ENCODE data around the gene TMEM269. TPM values are rescaled to one million over a fixed set of nuclear protein-coding genes. Genes with fewer than 3 reads are reported as not detected.
A peak's percentile ranks its signal among the peaks of the same experiment; 100 is the strongest.
"Not testable (repeated sequence)": the region's sequence is repeated elsewhere in the genome, so short reads cannot be mapped to it uniquely, and the experiment has no call there.

TMEM269 gene
- total RNA-seq, 1 donor from 2014 or later, result not detected

DNA sequence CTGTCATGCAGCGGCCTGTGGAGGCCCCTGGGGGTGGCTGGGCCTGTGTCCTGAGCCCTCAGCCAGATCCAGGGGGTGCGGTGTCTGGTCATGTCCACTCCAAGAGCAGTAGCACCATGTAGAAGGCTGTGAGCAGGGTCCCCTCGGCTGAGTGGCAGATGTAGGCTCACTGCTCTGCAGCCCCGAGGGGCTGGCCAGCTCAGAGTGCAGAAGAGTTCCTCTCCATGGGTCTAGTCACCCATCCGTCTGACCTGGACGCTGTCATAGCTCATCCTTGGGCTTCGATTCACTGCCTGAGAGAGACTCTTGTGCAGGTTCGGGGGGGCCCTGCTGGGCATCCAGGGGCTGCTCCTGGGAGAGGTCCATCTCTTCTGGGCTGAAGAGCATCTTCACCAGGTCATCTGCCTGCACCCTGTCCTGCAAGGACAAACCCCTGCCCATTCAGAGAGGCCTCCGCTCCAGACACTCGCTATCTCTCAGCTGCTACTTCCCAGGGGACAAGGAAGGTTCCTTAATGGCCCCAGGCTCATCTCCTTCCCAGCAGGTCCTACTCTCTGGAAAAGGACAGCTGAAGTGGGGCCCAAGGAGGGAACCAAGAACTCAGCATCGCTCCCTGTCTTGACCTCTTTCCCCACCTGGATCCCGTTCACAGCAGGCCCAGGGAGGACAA is 38.2 kb upstream of the TMEM269 start:
- DNase-seq (no peak), ATAC-seq (no peak)
- intact Hi-C loops (cut with micrococcal nuclease), result loop anchor here (10.0 kb wide), 1 partner anchor 172 kb away; no protein-coding TSS in a partner anchor

DNA sequence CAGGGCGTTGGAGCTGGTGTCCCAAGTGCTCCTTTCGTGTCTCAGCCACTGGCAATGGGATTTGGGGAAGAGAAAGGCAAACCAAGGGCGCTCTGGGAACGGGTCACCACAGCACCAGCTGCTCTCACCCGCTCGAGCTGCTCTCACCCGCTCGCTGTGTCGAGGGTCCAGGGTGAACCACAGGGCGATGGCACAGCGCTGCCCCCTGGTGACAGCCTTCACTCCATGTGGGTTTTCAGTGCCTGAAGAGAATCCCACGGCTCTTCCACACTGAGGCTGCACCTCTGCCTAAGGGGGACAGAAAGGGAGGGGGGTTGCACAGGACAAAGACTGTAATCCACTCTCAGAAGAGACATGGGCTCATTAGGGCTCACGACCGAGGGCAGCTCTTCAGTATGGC is 37.7 kb upstream of the TMEM269 start:
- peak; percentile 74 for DNase-seq
- intact Hi-C loops (cut with micrococcal nuclease), result loop anchor here (10.0 kb wide), 1 partner anchor 172 kb away; no protein-coding TSS in a partner anchor
- peak; percentile 75 for ATAC-seq

DNA sequence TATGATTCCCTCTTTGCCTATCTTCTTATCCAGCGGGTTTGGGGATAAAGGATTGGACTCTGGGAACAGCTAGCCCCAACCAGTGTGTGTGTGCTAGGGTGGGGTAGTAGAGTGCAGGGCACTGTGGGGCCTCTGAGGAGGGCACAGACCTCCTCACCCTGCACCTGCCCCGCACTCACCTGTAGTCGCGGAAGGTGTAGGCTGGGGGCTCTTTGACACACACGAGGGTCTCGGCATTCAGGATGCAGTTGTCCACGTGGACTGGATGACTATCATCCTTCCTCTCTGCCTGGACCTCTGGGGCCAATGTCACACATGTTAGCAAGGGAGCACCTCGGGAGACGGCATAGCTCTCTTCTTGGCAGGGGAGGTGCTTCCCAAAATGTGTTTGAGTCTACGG is 36.8 kb upstream of the TMEM269 start:
- ATAC-seq (no peak), DNase-seq (no peak)
- intact Hi-C loops (cut with micrococcal nuclease), result loop anchor here (10.0 kb wide), 1 partner anchor 173 kb away; no protein-coding TSS in a partner anchor

DNA sequence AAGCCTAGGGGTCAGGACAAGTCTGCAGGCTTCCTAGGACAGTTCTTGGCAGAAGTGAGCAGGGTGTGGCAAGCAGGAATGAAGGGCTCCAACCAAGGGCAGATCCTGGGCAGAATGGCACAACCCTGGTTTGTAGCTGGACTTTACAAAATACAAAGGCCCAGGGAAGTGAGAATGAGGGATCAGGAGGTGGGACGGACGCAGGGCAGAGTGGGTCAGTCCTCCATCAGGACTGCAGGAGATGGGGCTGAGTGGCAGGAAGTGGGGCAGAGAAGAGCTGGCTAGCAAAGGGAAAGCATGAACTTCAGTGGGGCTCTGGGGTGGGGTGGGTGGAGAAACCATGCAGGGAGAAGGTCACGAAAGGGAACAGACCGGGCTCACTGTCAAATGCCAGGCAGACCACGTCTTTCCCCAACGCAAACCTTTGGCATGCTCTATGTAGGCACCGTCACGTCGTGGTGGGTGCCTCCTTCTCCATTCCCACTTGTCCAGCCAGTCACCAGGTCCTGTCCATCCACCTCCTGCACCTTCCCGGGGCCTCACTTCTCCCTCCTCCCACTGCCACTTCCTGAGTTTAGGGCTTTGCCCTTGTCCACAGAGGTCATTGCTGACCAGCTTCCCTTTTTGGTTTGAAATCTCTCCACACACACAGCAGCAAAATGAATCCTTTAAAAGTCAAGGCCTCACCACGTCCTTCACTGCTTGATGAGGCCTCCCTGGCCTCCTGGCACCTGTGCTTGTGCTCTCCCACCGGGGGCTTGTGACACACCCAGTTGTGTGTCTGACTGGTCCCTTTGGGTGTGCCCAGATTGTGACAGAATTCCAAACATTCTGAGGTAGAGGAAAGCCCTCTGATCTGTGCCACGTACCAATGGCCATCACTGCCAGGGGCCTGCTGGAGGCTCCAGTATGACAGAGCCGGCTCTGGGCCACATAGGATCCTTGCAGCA is 36.1 kb upstream of the TMEM269 start:
- ATAC-seq, result no peak
- intact Hi-C loops (cut with micrococcal nuclease), result loop anchor here (10.0 kb wide), 1 partner anchor 174 kb away; no protein-coding TSS in a partner anchor
- no peak for DNase-seq

DNA sequence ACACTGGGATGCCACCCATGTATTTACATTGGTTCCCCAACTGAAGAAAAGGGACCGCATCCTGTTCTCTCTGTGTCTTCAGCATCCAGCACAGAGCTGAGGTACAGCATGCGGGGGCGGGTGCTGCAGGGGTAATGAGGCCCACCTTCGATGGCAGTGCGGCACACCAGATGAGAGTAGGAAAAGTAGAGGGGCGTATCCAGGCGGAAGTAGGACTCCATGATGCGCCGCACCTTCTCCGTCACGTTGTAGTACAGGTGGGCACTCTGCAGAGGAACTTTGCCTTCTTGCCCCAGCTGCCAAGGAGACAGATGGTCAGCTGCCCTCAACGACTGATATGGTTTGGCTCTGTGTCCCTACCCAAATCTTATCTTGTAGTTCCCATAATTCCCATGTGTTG is 34.8 kb upstream of the TMEM269 start:
- intact Hi-C loops (cut with micrococcal nuclease), result no loop called here
- ATAC-seq (no peak), DNase-seq (no peak)

DNA sequence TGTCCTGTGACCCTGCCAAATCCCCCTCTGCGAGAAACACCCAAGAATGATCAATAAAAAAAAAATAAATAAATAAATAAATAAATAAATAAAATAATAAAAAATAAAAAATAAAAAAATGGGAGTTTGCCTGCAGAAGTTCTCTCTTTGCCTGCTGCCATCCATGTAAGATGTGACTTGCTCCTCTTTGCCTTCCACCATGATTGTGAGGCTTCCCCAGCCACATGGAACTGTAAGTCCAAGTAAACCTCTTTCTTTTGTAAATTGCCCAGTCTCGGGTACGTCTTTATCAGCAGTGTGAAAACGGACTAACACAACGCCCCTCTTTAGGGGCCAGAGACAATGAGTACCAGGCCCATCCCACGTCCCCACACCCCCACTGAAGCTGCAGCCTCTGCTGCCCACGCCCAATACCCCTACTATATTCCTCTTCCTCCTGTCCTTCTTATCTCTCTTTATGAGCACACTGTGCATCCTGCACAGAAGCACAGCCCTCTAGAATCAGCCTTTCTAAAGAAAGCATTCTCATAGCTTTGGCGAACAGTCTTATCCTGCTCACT is 33.2 kb upstream of the TMEM269 start:
- intact Hi-C loops (cut with micrococcal nuclease); DNase-seq; ATAC-seq: not testable (repeated sequence)

DNA sequence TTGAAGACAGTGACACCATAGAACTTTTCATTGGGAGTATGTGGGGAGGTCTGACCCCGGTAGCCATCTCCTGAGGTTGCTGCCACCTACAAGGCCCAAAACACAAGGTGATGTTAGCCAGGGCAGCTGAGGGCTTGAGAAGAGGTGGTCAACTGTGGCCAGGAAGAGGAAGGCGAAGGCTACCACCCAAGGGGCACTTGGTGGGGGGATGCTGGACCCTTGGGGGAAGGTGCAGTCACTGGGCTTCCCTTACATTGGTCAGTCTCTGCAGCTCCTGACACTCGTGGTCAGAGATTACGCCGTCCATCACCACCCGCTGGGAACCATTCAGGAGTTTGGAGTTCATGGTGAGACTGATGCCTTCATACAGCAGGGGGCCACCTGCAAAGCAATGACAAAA is 32.5 kb upstream of the TMEM269 start:
- ATAC-seq (no peak), DNase-seq (no peak)
- intact Hi-C loops (cut with micrococcal nuclease), result no loop called here

DNA sequence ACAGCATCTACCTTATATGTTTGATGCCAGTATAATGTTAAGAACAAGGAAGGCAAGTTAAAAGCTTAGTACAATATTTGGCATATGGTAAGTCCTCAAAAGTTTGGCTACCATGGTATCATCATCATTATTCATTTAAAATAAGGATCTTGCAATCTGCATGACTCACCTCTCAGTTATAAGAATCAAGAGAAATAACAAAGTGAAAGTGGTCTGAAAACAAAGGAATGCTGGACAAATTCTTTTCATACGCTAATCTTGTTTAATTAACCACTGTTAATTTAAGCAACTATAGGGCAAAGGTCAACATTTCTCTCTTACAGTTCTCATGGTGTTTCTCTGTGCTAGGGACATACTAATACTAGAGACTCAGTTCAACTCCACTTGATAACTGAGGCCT is 31.7 kb upstream of the TMEM269 start:
- no peak for DNase-seq
- intact Hi-C loops (cut with micrococcal nuclease), result no loop called here
- no peak for ATAC-seq

DNA sequence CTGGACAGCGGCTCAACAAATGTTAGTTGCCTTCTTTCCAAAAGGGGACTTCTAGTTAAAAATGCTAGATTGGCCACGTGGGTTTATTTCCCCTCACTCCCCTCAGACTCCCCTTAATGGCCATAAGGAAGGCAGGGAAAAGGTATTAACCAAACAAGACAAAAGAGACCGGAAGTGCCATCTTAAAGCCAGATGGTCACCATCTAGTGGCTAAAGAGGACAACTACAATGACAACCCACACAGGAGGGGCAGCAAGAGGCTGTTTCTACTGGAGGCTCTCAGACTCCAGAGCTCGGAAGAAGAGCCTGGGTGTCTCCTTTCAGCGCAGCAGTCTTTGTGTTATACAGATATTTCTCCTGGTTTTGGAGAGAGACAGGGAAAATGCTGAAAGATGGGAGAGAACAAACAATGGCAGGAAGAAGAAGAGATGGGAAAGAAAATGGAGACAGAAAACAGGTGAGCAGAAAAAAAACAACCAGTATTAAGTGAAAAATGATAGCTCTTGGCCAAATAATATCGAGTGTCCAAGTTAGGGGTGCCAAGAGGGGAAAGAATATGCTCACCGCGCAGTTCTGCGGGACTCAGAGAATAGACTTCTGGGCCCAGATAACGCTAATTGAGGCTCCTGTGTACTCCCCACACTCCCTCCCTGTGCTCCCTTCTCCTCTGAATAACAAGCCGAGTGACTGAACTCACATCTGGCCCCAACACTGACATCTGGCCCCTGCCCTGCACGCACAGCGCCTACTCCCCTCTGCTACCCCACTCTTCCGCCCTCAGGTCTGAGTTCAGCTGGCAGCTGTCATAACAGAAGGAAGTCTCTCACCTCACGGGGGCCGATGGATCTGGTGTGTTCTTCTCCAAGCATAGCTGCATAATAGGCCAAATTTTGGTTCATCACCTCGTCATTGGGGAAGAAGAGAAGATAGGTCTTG is 27.6 kb upstream of the TMEM269 start:
- intact Hi-C loops (cut with micrococcal nuclease), result no loop called here
- no peak for DNase-seq
- peak; percentile 60 for ATAC-seq

DNA sequence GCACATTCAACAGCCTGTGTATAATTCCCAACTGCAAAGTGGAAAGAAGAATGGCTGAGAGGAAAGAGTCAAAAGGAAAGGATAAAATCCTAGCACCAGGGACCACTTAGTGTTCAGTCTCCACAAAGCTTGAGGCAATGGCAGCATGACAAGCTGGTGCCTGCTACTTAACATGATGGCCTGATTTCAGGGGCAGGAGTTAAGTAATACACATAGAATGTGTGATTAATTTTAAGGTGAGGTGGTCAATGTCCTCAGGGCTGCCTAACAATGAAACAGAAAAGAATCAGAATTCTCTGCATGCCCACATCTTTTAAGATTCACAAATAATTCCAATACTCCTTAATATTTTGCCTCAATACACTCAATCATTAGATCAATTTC is 26.9 kb upstream of the TMEM269 start:
- DNase-seq (no peak), ATAC-seq (no peak)
- intact Hi-C loops (cut with micrococcal nuclease), result no loop called here

DNA sequence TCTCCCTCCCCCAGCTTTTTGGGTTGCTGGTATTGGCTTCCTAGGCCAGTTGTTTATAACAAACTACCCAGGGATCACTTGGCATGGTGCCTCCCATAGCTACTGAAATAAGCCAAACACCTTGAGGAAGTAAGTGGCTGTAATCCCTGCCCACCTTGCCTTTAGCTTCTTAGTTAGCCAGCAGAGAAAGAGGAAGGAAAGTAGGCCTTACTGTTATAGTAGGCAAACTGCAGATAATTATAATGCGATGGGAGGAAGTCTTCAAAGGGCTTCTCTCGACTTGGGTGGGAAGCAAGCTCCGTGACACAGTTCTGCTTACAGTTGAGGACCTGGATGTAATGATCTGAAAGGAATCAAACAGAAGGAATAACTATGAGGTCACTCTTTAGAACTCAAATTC is 26.1 kb upstream of the TMEM269 start:
- ATAC-seq, result no peak

DNA sequence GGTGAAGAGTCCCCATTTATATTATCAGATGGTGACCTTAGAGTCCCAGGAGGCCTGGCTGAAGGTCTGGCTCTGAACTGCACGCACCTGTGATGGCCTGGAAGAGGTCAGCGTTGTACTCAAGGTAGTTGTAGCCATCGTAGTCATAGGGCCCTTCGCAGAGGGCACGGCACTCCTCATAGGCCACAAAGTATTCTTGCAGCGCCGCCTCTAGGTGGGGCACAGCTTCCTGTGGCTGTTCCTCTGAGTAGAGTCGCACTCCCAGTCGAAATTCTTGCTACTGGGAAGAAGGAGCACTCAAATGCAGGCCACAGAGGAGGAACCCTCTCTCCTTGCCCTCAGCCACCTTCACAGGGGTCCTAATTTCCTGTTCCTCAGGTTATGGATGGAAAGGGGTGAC is 25.7 kb upstream of the TMEM269 start:
- intact Hi-C loops (cut with micrococcal nuclease), result no loop called here
- ATAC-seq (no peak), DNase-seq (no peak)

More for the DNA sequence above, 26.1 kb upstream of the TMEM269 start:
- intact Hi-C loops (cut with micrococcal nuclease), result no loop called here
- no peak for DNase-seq

DNA sequence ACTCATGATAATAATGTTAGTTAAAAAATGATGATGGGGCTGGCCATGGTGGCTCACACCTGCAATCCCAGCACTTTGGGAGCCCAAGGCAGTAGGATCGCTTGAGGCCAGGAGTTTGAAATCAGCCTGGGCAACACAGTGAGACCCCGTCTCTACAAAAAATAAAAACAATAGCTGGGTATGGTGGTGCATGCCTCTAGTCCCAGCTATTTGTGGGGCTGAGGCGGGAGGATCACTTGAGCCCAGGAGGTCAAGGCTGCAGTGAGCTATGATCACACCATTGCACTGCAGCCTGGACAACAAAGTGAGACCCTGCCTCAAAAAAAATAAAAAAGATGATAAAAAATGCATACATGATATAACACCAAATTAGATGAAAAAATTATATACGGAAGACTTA is 23.2 kb upstream of the TMEM269 start:
- DNase-seq (no peak), ATAC-seq (no peak)
- intact Hi-C loops (cut with micrococcal nuclease), result no loop called here

DNA sequence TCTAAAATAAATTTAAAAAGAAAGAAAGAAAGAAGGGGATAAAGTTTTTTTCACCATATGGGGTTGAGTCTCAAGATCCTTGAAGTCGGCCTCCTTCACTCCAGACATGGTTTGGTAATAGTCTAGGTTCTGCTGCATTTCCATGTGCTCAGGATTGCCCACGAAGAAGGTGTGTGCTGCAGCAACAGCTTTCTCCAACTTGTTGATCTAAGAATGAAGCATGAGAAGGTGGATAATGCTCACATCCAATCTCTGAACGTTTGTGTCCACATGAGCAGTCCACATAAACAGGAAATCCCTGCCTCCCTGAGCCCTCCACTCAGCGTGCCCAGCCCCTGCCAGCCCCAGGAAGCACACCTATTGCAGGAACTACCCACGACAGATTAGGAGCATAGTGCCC is 22.5 kb upstream of the TMEM269 start:
- intact Hi-C loops (cut with micrococcal nuclease), result no loop called here
- ATAC-seq (no peak), DNase-seq (no peak)

DNA sequence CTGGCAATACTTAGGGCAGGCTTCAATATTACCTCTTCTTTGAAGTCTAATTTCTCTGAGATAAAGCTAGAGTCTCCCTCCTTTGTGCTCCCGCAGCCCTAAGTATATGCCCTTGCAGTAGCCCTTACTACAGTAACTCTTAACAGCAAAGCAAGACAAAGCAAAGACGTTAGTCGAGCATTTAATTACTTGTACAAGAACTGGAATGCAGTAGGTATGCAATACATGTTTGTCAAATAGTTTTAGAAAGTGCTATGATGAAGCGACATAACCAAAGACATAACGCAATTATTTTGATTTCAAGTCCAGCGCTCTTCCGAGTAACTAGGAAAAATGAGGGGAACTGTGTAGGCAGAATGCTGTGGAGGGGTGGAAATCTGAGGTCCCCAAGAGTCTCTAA is 19.5 kb upstream of the TMEM269 start:
- no peak for DNase-seq
- intact Hi-C loops (cut with micrococcal nuclease), result no loop called here
- no peak for ATAC-seq

DNA sequence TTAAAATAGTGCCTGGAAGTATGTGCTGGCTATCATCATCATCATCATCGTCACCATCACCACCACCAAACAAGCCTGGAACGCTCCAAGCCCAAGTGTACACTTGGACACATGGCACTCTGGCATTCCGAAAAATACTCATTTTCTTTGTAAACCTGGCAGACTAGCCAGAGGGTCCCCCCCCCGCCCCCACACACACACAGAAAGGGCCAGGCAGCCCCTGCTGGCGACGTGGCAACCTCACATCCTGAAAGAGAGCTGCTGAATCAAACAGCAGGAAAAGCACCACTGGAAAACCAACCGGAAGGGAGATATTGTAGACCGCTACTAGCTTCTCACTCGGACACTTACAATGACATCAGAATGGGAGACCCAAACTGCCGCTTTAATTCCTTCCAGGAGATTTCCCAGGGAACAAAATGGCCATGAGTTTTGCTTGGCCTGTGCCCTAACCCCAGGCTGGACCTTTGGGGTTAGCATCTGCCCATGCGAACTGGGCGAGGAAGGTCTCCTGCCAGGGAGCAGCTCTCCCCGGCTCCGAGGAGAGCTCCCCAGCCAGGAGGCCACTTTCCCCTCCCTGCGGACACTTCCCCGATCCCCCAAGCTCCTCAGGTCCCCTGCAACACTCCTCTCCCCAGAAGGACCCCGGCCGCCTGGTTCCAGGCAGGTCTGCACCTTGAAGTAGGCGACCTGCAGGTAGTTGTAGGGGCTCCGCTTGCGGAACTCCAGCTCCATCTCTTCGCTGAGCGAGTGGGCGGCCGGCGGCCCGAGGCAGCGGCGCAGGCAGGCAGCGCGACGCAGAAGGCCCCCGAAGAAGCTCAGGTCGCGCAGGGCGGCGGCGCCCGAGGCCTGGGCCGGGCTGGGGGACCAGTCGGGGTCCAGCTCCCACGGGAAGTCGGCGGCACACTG is 18.7 kb upstream of the TMEM269 start:
- intact Hi-C loops (cut with micrococcal nuclease), result no loop called here
- DNase-seq, result peak; percentile 52
- peak; percentile 28 for ATAC-seq

DNA sequence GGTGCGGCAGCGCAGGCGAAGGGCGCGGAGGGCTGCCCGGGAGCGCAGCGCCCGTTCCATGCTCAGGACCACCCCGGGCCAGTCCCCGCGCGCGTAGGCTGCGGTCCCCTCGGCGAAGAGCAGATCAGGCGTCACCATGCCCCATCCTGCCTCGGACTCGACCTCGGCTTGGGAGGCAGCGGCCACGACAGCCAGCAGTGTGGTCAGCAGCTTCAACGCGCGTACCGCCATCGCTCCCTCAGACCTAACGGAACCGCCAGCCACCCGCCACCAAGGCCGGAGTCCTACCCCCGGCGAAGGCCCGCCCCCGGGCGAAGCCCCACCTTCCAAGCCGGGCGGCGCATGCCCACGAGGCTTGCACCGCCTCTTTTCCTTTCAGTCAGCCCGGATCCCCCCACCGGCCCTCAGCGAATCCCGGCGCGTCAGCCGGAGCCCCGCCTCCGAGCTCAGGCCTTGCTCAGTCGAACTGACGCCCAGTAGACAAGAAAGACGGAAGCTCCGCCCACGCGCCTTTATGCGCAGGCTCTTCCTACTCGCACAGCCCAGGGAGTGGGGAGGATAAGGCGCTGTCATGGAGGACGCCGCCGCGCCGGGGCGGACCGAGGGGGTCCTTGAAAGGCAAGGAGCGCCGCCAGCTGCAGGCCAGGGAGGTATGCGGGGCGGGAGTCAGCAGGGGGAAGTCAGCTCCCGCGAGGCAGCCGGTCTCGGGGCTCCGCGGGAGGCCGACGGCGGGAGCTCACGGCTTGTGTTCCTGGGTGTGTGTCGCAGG is 17.9 kb upstream of the TMEM269 start, which contains the start of the genes C1orf50 and P3H1:
C1orf50 (plus strand) TSS at position 509 of the 769 bp plus-strand sequence; CDS start at position 572, 63 bp downstream.
P3H1 (minus strand) TSS at position 288 of the 769 bp plus-strand sequence; CDS start at position 231, 57 bp downstream.
- ATAC-seq, result peak; percentile 96
- intact Hi-C loops (cut with micrococcal nuclease), result no loop called here
- peak; percentile 100 for DNase-seq

Measured in left ventricle myocardium superior (tissue), 1 donor.